HG03280 (cell line): ENCODE data around the gene ACY1.

Source experiments
- ATAC-seq: cut with Tn5 transposase; IDR thresholded peaks from one replicate; pipeline ENCODE4 v1.9.1; 2021; ENCODE audit warnings: mild to moderate bottlenecking, moderate library complexity; ENCODE audit not compliant: unreplicated experiment

The ACY1 gene

DNA sequence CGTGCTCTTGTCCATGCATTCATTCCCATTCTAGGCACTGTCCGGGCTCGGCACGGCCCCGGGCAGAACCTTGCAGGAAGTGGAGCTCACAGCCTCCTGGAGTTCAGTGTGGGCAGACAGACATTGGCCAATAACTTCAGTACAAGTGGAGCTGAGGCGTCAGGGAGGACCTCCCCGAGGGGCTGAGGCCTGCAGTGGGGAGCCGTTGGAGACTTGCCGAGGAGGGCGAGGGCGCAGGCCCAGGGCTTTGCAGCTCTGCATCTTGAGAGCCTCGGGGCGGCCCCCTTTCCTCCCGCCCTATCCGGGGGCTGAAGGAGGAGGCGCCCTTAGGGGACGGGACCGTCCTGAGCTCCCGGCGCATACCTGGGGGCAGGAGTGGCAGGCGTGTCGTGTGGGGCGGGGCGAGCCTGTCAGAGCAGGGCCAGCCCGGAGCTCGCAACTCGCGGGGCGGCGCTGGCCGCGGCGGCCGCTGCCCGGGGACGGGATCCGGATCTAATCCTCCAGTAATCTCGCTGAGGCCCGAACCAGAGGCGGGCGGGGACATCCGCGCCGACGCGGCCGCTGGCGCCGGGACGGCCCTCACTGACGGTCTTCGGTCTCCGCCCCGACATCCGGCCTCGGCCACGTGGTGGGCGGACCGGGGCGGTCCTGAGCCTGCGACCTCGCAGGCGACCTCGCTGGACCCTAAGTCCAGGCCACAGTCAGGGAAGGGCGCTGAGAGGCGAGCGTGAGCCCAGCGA is at the start of gene ACY1:
Gene ACY1, plus strand, starts transcription at position 698 of the 740 bp plus-strand sequence. CDS start 530 bp downstream, outside the sequence.
- peak; percentile 76 for ATAC-seq

DNA sequence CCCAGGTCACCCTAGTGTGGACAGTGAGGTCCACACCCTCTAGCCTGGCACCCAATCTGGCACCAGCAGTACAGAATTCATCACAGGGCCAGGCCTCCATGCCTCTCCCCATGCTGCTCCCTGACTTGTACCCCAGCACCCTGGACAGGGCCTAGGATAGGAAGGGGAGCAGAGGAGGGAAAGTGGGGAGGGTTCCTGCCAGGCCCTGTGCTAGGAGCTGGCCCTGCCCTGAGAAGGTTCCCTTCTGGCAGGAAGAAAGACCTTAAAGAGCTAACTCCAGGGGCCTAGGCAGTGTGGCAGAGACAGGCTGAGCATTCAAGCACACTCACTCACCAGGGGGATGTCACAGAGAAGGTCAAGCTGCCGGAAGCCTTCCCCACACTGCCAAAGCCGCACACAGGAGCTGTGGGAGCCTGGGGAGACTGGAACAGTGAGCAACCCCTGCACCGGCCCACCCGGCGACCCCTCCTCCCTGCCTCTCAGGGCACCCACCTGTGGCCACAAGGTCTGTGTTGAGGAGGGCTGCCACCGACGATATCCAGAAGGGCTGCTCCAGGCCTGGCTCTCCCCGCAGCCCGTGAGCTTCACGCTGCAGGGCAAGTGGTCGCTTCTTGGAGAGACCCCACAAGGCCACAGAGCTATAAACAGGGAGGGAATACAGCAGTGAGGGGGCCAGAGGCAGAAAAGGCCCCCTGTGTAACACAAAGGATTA is 49.0 kb upstream of the ACY1 start:
- ATAC-seq, result no peak

DNA sequence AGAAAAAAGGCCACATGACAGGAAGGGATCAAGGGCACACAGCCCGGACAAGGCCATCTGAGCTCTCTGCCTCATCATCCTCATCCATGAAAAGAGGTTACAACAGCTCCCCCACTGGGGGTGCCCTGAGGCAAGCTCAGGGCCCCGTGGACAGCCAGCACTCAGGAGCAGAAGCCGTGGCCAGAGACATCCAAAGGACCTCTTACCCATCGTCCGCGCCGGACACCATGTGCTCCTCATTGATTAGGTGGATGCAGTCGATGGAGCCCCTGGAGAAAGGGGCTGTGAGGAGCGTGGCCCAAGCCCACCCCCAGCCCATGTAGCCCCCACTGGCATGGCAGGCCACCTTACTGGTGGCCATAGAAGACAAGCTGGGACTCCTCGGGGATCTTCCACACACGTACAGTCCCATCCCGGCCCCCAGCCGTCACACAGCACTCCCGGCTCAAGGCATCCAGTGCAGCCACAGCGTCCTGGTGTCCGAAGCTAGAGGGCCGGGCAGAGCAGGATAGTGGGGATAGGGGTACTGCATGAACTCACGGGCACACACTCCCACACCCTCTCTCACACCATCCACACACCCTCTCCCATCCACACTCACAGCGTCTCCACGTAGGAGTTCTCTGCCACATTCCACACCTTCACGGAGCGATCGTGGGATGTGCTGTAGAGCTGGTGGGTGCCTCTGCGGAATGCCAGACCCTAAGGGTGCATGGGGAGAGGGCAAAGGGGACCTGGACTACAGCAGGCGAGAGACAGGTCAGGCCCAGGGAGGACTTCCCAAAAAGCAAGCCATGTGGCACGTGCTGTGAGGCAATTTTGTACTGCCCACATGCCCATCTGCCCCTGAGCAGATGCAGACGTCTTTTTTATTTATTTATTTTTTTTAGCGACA is 48.1 kb upstream of the ACY1 start:
- ATAC-seq, result no peak

DNA sequence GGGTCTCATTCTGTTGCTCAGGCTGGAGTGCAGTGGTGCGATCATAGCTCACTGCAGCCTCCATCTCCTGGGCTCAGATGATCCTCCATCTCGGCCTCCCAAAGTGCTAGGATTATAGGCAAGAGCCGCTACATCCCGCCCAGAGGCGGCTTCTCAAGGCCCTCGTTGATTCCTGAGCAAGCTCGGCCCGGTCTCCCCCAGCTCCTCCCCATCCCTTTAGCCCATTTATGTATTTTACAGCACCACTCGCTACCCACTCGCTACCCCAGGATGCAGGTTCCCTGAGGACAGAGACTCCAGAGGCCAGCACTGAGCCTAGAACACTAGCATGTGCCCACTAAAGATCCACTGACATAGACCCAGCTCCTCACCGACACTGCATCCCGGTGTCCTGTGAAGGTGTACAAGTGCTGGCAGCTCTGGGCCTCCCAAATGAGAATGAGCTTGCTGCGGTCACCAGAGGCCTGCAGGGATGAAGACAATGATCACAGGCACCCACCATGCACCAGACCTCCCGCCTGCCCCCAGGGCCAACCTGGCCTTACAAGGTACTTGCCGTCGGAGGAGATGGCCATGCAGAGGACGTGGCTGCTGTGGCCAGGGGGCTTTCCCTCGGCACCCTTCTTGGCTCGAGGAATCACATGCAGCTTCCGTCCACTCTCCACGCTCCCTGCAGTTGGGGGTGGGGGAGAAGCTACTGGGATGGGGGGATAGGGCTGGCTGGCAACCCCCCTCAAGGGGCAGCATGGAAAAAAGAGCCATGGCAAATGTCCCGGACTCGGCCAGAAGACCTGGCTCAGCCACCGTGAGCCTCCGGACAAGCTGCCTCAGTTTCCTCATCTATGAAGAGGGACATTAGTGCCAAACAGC is 47.2 kb upstream of the ACY1 start:
- ATAC-seq, result no peak

DNA sequence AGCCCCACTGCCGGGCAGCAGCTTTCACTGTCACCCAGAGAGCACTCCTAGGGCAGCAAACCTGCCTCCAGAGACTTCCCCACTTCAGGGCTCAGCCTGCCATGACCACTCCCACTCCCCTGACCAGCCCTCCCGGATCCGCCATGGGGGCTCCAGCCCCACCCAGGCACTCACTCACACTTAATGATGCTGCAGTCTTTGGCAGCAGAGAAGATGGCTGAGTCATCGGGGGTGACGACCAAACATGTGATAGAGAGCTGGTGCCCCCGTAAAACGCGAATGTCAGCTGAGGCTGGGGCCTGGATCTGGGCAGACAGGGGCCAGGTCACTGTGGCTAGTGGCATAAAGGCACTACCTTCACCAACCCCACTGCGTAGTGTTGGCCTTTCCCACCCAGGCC is 46.3 kb upstream of the ACY1 start:
- ATAC-seq, result no peak

DNA sequence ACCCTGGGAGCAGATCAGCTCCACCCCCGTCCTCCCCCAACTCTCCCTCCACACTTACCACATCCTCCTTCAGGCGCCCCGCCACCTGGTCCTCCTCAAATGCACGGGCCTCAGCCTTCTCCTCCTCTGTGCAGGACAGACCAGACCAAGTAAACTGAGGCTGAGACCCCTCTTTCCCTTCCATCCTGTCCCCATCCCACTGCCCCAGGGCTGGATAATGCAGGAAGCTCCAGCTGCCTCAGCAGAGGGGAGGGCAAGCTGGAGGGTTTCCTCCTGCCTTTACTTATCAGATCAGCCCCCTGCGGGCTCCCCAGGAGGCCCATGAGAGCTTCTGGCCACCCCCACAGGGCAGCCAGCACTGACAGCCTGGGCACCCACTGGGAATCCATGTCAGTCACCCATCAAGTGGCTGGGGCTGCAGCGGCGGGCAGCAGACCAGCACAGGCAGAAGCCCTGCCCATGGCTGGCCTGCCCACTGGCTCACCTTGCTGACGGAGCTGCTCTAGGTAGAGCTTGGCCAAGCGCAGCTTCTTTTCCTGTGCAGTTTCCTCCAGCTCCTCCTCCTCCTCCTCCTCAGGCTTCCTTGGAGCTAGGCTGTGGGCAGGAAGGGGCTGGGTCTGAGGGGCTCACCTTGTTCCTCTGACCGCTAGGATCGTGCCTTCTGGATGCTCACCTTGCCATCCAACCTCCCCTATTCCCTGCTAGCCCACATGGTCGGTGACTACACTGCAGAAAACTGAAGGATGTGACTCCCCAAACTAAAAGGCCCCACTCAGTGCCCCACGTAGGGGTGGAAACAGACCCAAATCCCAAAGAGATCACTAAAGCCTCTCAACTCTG is 45.5 kb upstream of the ACY1 start:
- ATAC-seq, result no peak

DNA sequence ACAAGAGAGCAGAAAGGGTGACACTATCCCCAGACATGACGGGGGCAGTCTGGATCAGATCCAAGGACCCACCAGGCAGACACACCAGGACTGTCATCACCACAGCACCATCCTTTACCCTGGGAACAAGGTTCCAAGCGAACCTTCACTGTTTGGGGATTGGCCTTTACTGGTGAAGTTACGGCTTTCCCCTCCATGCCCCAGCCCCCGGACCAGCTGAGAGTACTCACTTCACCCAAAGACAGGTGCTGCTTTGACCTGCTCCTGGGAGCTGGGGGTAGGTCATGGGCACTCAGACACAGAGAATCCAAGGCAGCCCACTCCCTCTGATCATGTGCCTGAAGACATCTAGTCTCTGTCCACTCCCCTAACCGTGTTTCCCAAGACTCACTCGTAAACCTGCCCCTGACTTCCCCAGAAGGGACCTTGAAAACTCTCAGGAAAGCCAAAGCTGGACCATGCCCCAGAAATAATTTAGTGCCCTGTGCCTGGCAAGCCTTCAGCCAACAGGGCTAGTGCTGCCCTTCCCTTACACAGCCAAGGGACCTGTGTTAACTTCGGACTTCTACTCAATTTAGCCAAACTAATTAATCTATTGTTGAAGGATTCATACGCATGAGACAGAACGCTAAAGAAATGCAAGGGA is 44.4 kb upstream of the ACY1 start:
- no peak for ATAC-seq

DNA sequence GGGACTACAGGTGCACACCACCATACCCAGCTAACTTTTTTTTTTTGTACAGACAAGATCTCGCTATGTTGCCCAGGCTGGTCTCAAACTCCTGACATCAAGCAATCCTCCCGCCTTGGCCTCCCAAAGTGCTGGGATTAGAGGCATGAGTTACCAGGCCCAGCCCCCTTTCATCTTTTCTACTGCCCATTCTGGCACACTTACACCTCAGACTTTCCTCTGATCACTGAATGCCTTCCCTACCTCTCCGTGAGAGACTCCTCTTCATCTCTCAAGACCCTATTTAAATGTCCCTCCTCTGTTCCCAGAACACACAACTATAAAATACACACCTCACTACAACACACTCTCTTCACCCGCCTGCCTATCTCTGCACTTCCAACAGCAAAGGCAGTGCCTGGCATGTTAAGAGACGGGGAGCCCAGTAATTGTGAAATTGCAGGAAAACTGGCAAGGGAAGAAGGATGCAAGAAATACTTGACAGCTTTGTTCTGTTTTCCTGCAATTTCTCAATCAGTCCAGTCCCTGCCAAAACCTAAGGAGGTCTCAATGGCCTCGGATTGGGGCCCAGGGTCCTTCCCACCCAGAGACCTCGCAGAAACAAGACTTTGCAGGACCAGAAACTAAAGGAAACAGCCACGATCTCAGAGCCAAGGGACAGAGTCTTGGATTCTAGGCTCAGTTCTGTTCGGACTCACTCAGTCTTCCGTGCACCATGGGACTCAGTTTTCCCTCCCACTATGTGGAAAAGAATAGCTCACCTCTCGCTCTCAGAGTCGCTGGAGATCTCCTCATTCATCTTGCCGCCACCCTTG is 42.5 kb upstream of the ACY1 start:
- no peak for ATAC-seq

DNA sequence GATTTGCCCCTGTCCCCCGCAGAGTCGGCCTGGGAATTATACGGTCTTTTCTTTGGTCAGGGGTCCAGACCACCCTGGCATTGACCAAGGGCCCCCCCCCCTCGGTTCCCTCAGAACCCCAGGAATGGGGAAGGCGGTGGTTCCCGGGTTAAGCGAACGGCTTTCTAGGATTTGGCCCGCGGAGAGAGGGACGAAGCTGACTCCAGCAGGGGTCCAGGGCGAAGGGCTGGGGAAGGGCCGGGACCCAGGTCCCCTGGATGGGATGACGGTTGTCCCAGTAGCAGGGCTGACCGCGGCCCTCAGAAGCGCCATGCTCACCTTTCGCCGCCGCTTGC is 41.9 kb upstream of the ACY1 start:
- ATAC-seq, result no peak

DNA sequence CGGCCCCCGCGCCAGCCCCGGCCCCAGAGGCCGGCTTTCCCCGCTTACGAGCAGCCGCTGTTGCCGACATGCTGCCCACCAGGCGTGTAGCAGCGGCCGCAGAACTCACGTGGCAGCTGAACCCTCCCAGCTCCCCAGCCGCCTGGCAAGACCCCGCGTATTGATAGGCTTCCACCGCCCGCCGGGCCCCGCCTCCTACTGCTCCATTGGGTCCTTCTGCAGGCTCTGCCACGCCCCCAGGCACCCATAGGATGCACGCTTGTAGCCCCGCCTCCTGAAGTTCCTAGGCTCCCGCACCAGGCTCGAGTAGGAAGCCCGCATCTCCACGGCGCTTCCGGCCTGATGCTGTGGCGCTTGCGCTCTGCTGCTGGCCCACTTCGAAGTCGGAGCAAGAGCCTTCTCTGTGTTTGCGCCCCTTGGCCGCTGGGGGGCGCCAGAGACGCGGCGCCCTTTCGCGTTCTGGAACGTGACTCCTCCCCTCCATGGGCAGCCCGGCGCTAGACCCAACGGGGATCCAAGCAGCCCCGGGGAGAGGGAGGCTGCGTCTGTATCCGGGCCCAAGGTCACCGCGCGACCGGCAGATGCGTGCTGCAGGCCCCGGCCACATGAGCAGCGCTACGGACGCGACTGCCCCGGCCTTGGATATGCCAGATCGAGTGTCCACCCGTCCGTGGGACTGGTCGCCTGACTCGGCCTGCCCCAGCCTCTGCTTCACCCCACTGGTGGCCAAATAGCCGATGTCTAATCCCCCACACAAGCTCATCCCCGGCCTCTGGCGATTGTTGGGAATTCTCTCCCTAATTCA is 41.3 kb upstream of the ACY1 start, which contains the start of the genes PARP3 and RRP9:
Gene PARP3, plus strand, starts transcription at position 566 of the 805 bp plus-strand sequence. CDS start 993 bp downstream, outside the sequence.
Gene RRP9, minus strand, starts transcription at position 107 of the 805 bp plus-strand sequence. Its CDS starts 37 bp downstream, at position 70.
- peak; percentile 92 for ATAC-seq

DNA sequence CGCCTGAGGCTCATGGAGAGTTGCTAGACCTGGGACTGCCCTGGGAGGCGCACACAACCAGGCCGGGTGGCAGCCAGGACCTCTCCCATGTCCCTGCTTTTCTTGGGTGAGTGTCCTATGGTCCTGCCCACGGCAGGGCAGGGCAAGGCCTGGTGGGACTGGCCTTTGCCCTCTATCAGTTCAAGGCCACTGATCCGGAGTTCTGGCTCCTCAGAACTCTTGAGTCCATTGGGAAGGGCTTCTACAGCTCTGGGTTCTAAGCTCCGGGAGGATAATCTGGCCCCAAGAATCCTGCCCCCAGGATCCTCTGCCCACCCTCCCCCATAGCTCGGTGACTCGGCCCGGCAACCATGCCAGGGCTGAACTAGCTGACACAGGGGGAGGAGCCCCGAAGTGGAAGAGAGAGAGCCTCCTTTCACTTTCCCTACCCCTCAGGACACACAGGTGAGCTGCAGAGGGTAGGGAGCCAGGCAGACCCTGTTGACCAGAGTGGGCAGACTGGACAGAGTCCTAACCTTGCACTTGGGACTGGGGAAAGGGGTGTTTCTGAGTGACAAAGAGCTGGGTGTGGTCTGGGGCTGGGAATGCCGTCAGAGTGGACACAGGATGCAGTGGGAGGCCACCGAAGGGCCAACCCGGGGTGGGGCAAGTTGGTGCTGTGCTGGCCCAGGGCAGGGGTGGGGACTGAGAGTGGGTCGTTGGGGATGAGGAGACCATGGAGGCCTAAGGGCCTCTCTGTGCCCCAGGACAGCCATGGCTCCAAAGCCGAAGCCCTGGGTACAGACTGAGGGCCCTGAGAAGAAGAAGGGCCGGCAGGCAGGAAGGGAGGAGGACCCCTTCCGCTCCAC is 40.5 kb upstream of the ACY1 start:
- no peak for ATAC-seq

DNA sequence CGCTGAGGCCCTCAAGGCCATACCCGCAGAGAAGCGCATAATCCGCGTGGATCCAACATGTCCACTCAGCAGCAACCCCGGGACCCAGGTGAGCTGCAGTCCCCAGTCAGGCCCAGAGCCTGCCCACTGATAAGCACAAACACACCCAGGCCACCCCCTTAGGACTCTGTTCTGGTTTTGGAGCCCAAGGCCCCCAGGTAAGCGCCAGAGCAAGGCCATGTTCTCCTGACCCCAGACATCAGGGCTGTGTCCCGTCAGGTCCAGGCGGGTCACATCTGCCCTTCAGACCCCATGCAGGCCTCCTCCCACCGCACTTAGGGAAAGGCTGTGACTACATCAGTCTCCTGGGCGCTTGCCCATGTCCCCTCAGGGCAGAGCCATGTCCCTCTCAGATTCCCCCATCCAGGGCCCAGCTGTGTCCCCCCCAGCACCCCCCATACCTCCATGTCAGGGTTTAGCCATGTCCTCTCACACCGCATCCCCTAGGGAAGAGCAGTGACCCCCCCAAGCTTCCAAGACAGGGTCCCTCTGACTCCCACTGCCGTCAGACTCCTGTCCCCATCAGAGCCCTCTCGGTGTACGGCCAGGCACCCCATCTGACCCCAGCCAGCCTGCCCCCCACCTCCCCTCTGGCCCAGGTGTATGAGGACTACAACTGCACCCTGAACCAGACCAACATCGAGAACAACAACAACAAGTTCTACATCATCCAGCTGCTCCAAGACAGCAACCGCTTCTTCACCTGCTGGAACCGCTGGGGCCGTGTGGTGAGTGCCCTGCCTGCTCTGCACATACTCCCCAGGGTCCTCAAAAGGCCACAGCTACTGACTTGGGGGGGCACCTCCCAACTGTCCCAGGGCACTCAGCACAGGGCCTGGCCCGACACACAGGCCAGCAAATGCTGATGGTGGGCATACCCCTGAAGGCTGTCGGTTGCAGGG is 39.6 kb upstream of the ACY1 start:
- no peak for ATAC-seq

DNA sequence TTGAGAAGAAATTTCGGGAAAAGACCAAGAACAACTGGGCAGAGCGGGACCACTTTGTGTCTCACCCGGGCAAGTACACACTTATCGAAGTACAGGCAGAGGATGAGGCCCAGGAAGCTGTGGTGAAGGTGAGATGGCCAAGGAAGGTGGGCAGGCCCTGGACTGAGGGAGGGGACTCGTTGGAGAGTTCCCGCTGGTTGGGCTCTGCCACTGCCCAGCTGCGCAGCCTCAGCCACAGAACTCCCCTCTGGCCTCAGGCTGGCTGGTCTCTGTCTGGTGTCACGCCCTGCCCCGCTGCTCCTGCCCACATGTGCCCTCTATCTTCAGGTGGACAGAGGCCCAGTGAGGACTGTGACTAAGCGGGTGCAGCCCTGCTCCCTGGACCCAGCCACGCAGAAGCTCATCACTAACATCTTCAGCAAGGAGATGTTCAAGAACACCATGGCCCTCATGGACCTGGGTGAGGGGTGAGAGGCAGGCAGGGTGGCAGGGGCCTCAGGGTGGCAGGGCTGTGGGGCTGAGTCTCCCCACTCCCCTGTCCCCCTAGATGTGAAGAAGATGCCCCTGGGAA is 38.8 kb upstream of the ACY1 start:
- no peak for ATAC-seq

DNA sequence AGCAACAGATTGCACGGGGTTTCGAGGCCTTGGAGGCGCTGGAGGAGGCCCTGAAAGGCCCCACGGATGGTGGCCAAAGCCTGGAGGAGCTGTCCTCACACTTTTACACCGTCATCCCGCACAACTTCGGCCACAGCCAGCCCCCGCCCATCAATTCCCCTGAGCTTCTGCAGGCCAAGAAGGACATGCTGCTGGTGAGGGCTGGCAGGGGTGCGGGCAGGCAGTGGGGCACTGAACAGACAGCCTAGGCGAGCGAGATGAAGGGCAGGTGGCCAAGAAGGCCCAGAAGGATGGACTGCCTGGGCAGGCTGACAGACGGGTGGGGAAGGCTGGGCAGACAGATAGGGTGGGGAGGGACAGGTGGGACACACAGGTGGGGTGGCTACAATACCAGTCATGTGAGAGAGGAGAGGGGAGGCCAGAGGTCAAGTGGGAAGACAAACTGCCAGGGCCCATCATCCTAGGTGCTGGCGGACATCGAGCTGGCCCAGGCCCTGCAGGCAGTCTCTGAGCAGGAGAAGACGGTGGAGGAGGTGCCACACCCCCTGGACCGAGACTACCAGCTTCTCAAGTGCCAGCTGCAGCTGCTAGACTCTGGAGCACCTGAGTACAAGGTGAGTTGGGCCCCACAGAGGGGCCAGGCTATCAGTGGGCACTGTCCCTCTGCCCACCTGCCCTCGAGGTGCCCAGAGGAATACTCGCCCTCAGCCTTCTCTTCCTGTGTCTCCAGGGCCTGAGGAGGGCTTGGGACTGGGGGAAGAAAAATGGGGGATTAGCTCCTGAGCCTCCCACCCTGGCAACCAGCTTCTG is 38.1 kb upstream of the ACY1 start:
- ATAC-seq, result no peak
